Neural progenitor cell (in vitro differentiated cells): ENCODE data around the gene ZMYND8. TPM values are rescaled to one million over a fixed set of nuclear protein-coding genes. Genes with fewer than 3 reads are reported as not detected.

ENCODE experiments used
- DNase-seq: peaks from one replicate; pipeline ENCODE4 v3.0.0-alpha.2; 2016; ENCODE audit warnings: low spot score
- H2AFZ ChIP-seq: fragments of 200-600 bp; sonication (generic); replicated peaks from 2 replicates; pipeline ENCODE4 v1.6.1; 2016; ENCODE audit warnings: antibody characterized with exemption
- H3F3A ChIP-seq: fragments of 200-600 bp; sonication (generic); 2 replicates; pipeline ENCODE4 v1.6.1; 2016; ENCODE audit warnings: antibody characterized with exemption, low read depth
- H3K27ac ChIP-seq: fragments of 200-600 bp; sonication (generic); 2 replicates; pipeline ENCODE4 v1.5.1; 2016; ENCODE audit warnings: mild to moderate bottlenecking
- H3K27me3 ChIP-seq: fragments of 200-600 bp; sonication (generic); 2 replicates; pipeline ENCODE4 v1.6.1; 2016; ENCODE audit warnings: mild to moderate bottlenecking, moderate library complexity
- H3K36me3 ChIP-seq: fragments of 200-600 bp; sonication (generic); 2 replicates; pipeline ENCODE4 v1.5.1; 2016
- H3K4me1 ChIP-seq: fragments of 200-600 bp; sonication (generic); 2 replicates; pipeline ENCODE4 v1.6.1; 2016; ENCODE audit warnings: mixed run types
- H3K4me2 ChIP-seq: fragments of 200-600 bp; sonication (generic); 2 replicates; pipeline ENCODE4 v1.6.1; 2016
- H3K4me3 ChIP-seq: fragments of 200-600 bp; sonication (generic); 2 replicates; pipeline ENCODE4 v1.5.1; 2016
- H3K79me2 ChIP-seq: fragments of 200-600 bp; sonication (generic); 2 replicates; pipeline ENCODE4 v1.6.1; 2016; ENCODE audit warnings: low read depth
- H3K9ac ChIP-seq: fragments of 200-600 bp; sonication (generic); 2 replicates; pipeline ENCODE4 v1.6.1; 2016
- H3K9me3 ChIP-seq: fragments of 200-600 bp; sonication (generic); 2 replicates; pipeline ENCODE4 v1.5.1; 2016; ENCODE audit warnings: low read depth
- H4K20me1 ChIP-seq: fragments of 200-600 bp; sonication (generic); 2 replicates; pipeline ENCODE4 v1.6.1; 2016; ENCODE audit warnings: low read depth
- H3K27ac Mint-ChIP-seq: 3 replicates; pipeline ENCODE4 v1.8.0; 2021; ENCODE audit warnings: mixed read lengths
- H3K27me3 Mint-ChIP-seq: 2 replicates; pipeline ENCODE4 v1.8.0; 2022; ENCODE audit warnings: low read depth, mild to moderate bottlenecking, inconsistent platforms, moderate library complexity, mixed read lengths; ENCODE audit not compliant: insufficient read depth
- H3K36me3 Mint-ChIP-seq: 3 replicates; pipeline ENCODE4 v1.8.0; 2021; ENCODE audit warnings: mixed read lengths
- H3K4me1 Mint-ChIP-seq: 3 replicates; pipeline ENCODE4 v1.8.0; 2021; ENCODE audit warnings: mixed read lengths
- H3K4me3 Mint-ChIP-seq: 3 replicates; pipeline ENCODE4 v1.8.0; 2021; ENCODE audit warnings: mild to moderate bottlenecking, moderate library complexity, mixed read lengths
- H3K9me3 Mint-ChIP-seq: 3 replicates; pipeline ENCODE4 v1.8.0; 2020; ENCODE audit warnings: mixed read lengths
- EZH2 ChIP-seq: fragments of 200-600 bp; sonication (generic); IDR thresholded peaks from 2 replicates; pipeline ENCODE4 v1.6.1; 2017; ENCODE audit warnings: antibody characterized with exemption, mild to moderate bottlenecking, moderate library complexity
- EZH2phosphoT487 ChIP-seq: fragments of 200-600 bp; sonication (generic); IDR thresholded peaks from 2 replicates; pipeline ENCODE4 v1.6.1; 2017; ENCODE audit warnings: antibody characterized with exemption
- total RNA-seq: library from RNA; depleted of rRNA; stranded (reverse); fragments of >200 nt; gene quantifications from 2 replicates; pipeline ENCODE4 v1.2.3, GENCODE V29; 2015; ENCODE audit warnings: low replicate concordance
- TF ChIP-seq, protein P1 (sequence below): fragments of 200-600 bp; sonication (generic); IDR thresholded peaks from 2 replicates; pipeline ENCODE4 v1.5.1; 2017; ENCODE audit warnings: antibody characterized with exemption, mild to moderate bottlenecking

Gene ZMYND8
- total RNA-seq, 1 donor from 2014 or later: 59.4 TPM

DNA sequence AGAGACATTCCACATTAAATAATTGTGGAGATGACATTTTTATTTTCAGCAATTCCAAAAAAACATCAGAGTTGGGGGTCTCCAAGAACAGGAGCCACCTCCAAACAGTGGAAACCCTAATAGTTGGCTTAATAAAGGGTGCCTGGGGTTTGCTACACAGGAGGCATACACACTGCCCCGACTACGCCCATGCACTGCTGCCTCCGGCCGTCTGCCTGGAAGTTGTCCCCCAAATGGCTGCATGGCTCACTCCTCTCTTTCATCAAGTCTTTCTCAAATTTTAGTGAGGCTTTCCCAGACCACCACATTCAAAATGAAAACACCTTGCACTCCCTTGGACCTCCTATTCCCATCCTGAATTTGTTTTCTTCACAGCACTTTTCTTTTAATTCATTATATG, 58.8 kb downstream of the ZMYND8 start:
- Histone ChIP-seq H3K27me3 (no peaks in the 10 kb centered on the region), H3F3A (no peaks in the 10 kb centered on the region), H4K20me1 (no peaks in the 10 kb centered on the region), H3K27ac (peak overlapping the region; percentile 70), H2AFZ (no peak overlapping the region), H3K36me3 (peaks cover 16% of the 10 kb centered on the region), H3K9ac (no peak overlapping the region), H3K4me1 (no peaks in the 10 kb centered on the region), H3K9me3 (no peaks in the 10 kb centered on the region), H3K4me3 (no peak overlapping the region), H3K79me2 (peaks cover 88% of the 10 kb centered on the region), H3K4me2 (no peak overlapping the region)
- H3K27ac Mint-ChIP-seq: no peak overlapping the region
- H3K36me3 Mint-ChIP-seq: peaks cover 60% of the 10 kb centered on the region
- no peaks in the 10 kb centered on the region for H3K4me1 Mint-ChIP-seq
- DNase-seq: no peak
- TF ChIP-seq, protein P1, sequence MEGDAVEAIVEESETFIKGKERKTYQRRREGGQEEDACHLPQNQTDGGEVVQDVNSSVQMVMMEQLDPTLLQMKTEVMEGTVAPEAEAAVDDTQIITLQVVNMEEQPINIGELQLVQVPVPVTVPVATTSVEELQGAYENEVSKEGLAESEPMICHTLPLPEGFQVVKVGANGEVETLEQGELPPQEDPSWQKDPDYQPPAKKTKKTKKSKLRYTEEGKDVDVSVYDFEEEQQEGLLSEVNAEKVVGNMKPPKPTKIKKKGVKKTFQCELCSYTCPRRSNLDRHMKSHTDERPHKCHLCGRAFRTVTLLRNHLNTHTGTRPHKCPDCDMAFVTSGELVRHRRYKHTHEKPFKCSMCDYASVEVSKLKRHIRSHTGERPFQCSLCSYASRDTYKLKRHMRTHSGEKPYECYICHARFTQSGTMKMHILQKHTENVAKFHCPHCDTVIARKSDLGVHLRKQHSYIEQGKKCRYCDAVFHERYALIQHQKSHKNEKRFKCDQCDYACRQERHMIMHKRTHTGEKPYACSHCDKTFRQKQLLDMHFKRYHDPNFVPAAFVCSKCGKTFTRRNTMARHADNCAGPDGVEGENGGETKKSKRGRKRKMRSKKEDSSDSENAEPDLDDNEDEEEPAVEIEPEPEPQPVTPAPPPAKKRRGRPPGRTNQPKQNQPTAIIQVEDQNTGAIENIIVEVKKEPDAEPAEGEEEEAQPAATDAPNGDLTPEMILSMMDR: no peak
- TF ChIP-seq EZH2phosphoT487: no peak
- no peak for TF ChIP-seq EZH2
- no peaks in the 10 kb centered on the region for H3K27me3 Mint-ChIP-seq
- no peaks in the 10 kb centered on the region for H3K9me3 Mint-ChIP-seq
- no peak overlapping the region for H3K4me3 Mint-ChIP-seq

DNA sequence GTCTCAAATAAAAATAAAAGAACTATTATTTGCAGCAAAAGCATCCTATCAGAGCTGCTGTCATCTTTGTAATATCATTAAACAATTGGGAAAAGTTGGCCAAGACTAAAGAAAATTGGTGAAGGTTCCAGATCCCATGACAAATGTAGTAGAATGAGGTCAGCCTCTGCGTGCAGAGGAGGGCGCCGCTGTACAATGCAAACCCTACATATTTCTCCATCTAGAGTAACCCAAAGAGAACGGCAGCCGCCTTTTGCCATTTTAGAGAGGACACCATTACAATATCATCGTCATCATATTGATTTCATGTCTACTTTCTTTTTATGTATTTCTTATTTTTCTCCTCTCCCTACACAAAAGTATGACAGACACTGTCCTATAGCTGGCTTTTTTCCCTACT, 59.5 kb downstream of the ZMYND8 start:
- Mint-ChIP-seq H3K27ac (no peak overlapping the region), H3K4me1 (no peaks in the 10 kb centered on the region), H3K9me3 (no peaks in the 10 kb centered on the region), H3K4me3 (no peak overlapping the region), H3K36me3 (peaks cover 57% of the 10 kb centered on the region), H3K27me3 (no peaks in the 10 kb centered on the region)
- no peak overlapping the region for H3K4me2 ChIP-seq
- no peaks in the 10 kb centered on the region for H3K9me3 ChIP-seq
- peaks cover 86% of the 10 kb centered on the region for H3K79me2 ChIP-seq
- H3K36me3 ChIP-seq: peaks cover 19% of the 10 kb centered on the region
- H2AFZ ChIP-seq: no peak overlapping the region
- H3K4me1 ChIP-seq: no peaks in the 10 kb centered on the region
- H3K27me3 ChIP-seq: no peaks in the 10 kb centered on the region
- TF ChIP-seq, protein P1: peak; percentile 57
- TF ChIP-seq EZH2 (no peak), EZH2phosphoT487 (no peak)
- peak overlapping the region; percentile 70 for H3K27ac ChIP-seq
- no peak overlapping the region for H3K9ac ChIP-seq
- peaks cover 8% of the 10 kb centered on the region for H3F3A ChIP-seq
- H3K4me3 ChIP-seq: no peak overlapping the region
- peak; percentile 37 for DNase-seq
- H4K20me1 ChIP-seq: no peaks in the 10 kb centered on the region

DNA sequence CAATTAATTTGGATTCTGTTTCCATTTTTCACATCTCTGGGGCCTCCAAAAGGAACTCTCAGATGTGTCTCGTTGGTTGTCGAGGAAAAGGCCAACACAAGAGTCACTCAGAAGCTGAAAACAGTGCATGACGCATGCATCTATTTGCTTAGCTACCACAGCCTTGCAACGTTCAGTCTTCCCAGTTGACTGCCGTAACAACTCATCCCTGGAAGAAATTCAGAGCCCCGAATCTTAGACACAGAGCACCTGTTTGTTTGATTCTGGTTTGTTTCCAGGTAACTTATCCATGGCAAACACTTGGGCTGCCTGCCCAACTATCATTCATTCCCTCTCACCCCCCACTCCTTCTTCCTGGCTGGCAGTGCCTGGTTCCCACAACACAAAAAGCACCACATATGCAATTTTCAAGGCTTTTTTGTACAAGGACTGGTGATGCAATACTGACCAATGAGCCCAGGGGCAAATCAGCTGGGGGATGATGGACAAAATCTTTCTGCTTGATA, 60.5 kb downstream of the ZMYND8 start:
- H3K79me2 ChIP-seq: peaks cover 81% of the 10 kb centered on the region
- H3K36me3 ChIP-seq: peaks cover 27% of the 10 kb centered on the region
- H3K27ac Mint-ChIP-seq: no peak overlapping the region
- H3K4me3 Mint-ChIP-seq: no peak overlapping the region
- H3K9me3 ChIP-seq: no peaks in the 10 kb centered on the region
- peaks cover 14% of the 10 kb centered on the region for H3F3A ChIP-seq
- no peak overlapping the region for H3K4me3 ChIP-seq
- no peaks in the 10 kb centered on the region for H3K27me3 Mint-ChIP-seq
- no peak overlapping the region for H3K9ac ChIP-seq
- TF ChIP-seq EZH2phosphoT487 (no peak), EZH2 (no peak)
- TF ChIP-seq, protein P1: no peak
- H2AFZ ChIP-seq: no peak overlapping the region
- H3K9me3 Mint-ChIP-seq: no peaks in the 10 kb centered on the region
- H3K4me2 ChIP-seq: no peak overlapping the region
- H3K36me3 Mint-ChIP-seq: peaks cover 51% of the 10 kb centered on the region
- H3K27me3 ChIP-seq: no peaks in the 10 kb centered on the region
- no peaks in the 10 kb centered on the region for H3K4me1 Mint-ChIP-seq
- H3K4me1 ChIP-seq: no peaks in the 10 kb centered on the region
- no peaks in the 10 kb centered on the region for H4K20me1 ChIP-seq
- no peak for DNase-seq
- H3K27ac ChIP-seq: no peak overlapping the region
